Adipocyte (in vitro differentiated cells): ENCODE measurements around the gene TTC39A.

Experiments used
- DNase-seq: peaks from one replicate; pipeline ENCODE4 v3.0.0-alpha.2; 2015; ENCODE audit warnings: low read depth
- H3K27me3 ChIP-seq: replicated peaks from 2 replicates; pipeline ENCODE4 v1.7.0; 2013; ENCODE audit warnings: mild to moderate bottlenecking, low read length, moderate library complexity; ENCODE audit not compliant: control insufficient read depth, insufficient read depth
- H3K36me3 ChIP-seq: 2 replicates; pipeline ENCODE4 v1.7.0; 2013; ENCODE audit warnings: low read length, mild to moderate bottlenecking, moderate library complexity; ENCODE audit not compliant: control insufficient read depth, insufficient read depth, severe bottlenecking
- H3K4me1 ChIP-seq: 2 replicates; pipeline ENCODE4 v1.7.0; 2013; ENCODE audit warnings: mild to moderate bottlenecking, low read length, moderate library complexity; ENCODE audit not compliant: control insufficient read depth, insufficient read depth
- H3K4me3 ChIP-seq: 2 replicates; pipeline ENCODE4 v1.7.0; 2013; ENCODE audit warnings: mild to moderate bottlenecking, low read length, moderate library complexity
- H3K9ac ChIP-seq: 2 replicates; pipeline ENCODE4 v1.7.0; 2013; ENCODE audit warnings: mild to moderate bottlenecking, low read length, moderate library complexity
- H3K9me3 ChIP-seq: 2 replicates; pipeline ENCODE4 v1.7.0; 2013; ENCODE audit warnings: mild to moderate bottlenecking, low read length, moderate library complexity; ENCODE audit not compliant: control insufficient read depth

The TTC39A gene

GRCh38 chr1:51347398-51348146, 17.2 kb upstream of the TTC39A start:
- Histone ChIP-seq H3K9me3 (no peaks in the 10 kb centered on the region), H3K36me3 (no peaks in the 10 kb centered on the region), H3K4me1 (peaks cover 7% of the 10 kb centered on the region), H3K4me3 (no peak overlapping the region), H3K9ac (no peak overlapping the region), H3K27me3 (peaks cover 21% of the 10 kb centered on the region)
- DNase-seq: no peak

- no peak overlapping the region for H3K4me3 ChIP-seq
- H3K27me3 ChIP-seq: peaks cover 26% of the 10 kb centered on the region
- H3K9ac ChIP-seq: no peak overlapping the region
- H3K4me1 ChIP-seq: peaks cover 11% of the 10 kb centered on the region
- H3K36me3 ChIP-seq: no peaks in the 10 kb centered on the region
- no peaks in the 10 kb centered on the region for H3K9me3 ChIP-seq
- no peak for DNase-seq
These were observed 16.0 kb upstream of the TTC39A start for GRCh38 chr1:51346086-51346942.

- Histone ChIP-seq H3K27me3 (peaks cover 26% of the 10 kb centered on the region), H3K4me1 (peaks cover 14% of the 10 kb centered on the region), H3K4me3 (no peak overlapping the region), H3K9me3 (no peaks in the 10 kb centered on the region), H3K9ac (no peak overlapping the region), H3K36me3 (no peaks in the 10 kb centered on the region)
- DNase-seq: no peak
These were observed 14.9 kb upstream of the TTC39A start for GRCh38 chr1:51345300-51345687.

- Histone ChIP-seq H3K4me1 (peaks cover 14% of the 10 kb centered on the region), H3K9ac (no peak overlapping the region), H3K9me3 (no peaks in the 10 kb centered on the region), H3K36me3 (no peaks in the 10 kb centered on the region), H3K4me3 (no peak overlapping the region), H3K27me3 (peaks cover 26% of the 10 kb centered on the region)
- DNase-seq: no peak
These were observed 14.4 kb upstream of the TTC39A start for GRCh38 chr1:51344602-51345299.

- no peak overlapping the region for H3K4me3 ChIP-seq
- peaks cover 14% of the 10 kb centered on the region for H3K4me1 ChIP-seq
- DNase-seq: no peak
- H3K9me3 ChIP-seq: no peaks in the 10 kb centered on the region
- H3K27me3 ChIP-seq: peaks cover 26% of the 10 kb centered on the region
- no peaks in the 10 kb centered on the region for H3K36me3 ChIP-seq
- H3K9ac ChIP-seq: no peak overlapping the region
These were observed 13.9 kb upstream of the TTC39A start for GRCh38 chr1:51344276-51344601.

- DNase-seq: no peak
These were observed 13.3 kb upstream of the TTC39A start for GRCh38 chr1:51343624-51344023.

GRCh38 chr1:51342591-51343206, 12.3 kb upstream of the TTC39A start:
- peaks cover 31% of the 10 kb centered on the region for H3K27me3 ChIP-seq

More at GRCh38 chr1:51343624-51344023, 13.3 kb upstream of the TTC39A start:
- Histone ChIP-seq H3K9me3 (no peaks in the 10 kb centered on the region), H3K4me3 (no peak overlapping the region), H3K4me1 (peaks cover 14% of the 10 kb centered on the region), H3K27me3 (peaks cover 26% of the 10 kb centered on the region), H3K36me3 (no peaks in the 10 kb centered on the region), H3K9ac (no peak overlapping the region)

GRCh38 chr1:51341876-51342496, 11.6 kb upstream of the TTC39A start:
- Histone ChIP-seq H3K4me3 (no peak overlapping the region), H3K36me3 (no peaks in the 10 kb centered on the region), H3K27me3 (peaks cover 31% of the 10 kb centered on the region), H3K9ac (no peak overlapping the region), H3K9me3 (no peaks in the 10 kb centered on the region), H3K4me1 (peaks cover 14% of the 10 kb centered on the region)
- DNase-seq: no peak

More at GRCh38 chr1:51342591-51343206, 12.3 kb upstream of the TTC39A start:
- H3K4me1 ChIP-seq: peaks cover 14% of the 10 kb centered on the region
- DNase-seq: no peak
- no peaks in the 10 kb centered on the region for H3K9me3 ChIP-seq
- H3K4me3 ChIP-seq: no peak overlapping the region
- no peaks in the 10 kb centered on the region for H3K36me3 ChIP-seq
- H3K9ac ChIP-seq: no peak overlapping the region

GRCh38 chr1:51340380-51340779, 10.0 kb upstream of the TTC39A start:
- Histone ChIP-seq H3K9me3 (no peaks in the 10 kb centered on the region), H3K27me3 (peaks cover 31% of the 10 kb centered on the region), H3K36me3 (no peaks in the 10 kb centered on the region), H3K9ac (no peak overlapping the region), H3K4me3 (no peak overlapping the region), H3K4me1 (peaks cover 8% of the 10 kb centered on the region)
- DNase-seq: no peak

- H3K9me3 ChIP-seq: no peaks in the 10 kb centered on the region
- H3K36me3 ChIP-seq: no peaks in the 10 kb centered on the region
- no peak for DNase-seq
These were observed 6.3 kb upstream of the TTC39A start for GRCh38 chr1:51336711-51337110.

More at GRCh38 chr1:51336711-51337110, 6.3 kb upstream of the TTC39A start:
- Histone ChIP-seq H3K4me1 (peaks cover 7% of the 10 kb centered on the region), H3K27me3 (peaks cover 4% of the 10 kb centered on the region), H3K4me3 (no peak overlapping the region), H3K9ac (no peak overlapping the region)
